Tibial nerve (tissue), 4 donors: ENCODE measurements around the gene MET. TPM values are rescaled to one million over a fixed set of nuclear protein-coding genes. Genes with fewer than 3 reads are reported as not detected.

ENCODE experiments used
- DNase-seq, 2 donors: peaks; one replicate each; pipeline ENCODE4 v3.0.0-alpha.2; 2019; ENCODE audit warnings: low spot score in 2 of 2
- H3K27ac ChIP-seq, 4 donors: fragments of 200-600 bp; sonication (generic) in 3 of 4; one replicate each; pipeline ENCODE4 v1.5.1; 2017 to 2019; ENCODE audit warnings: mild to moderate bottlenecking in 1 of 4
- H3K27me3 ChIP-seq, 2 donors: fragments of 200-600 bp; sonication (generic) in 1 of 2; one replicate each; pipeline versions ENCODE4 v1.5.1 to v1.6.0; 2017 to 2019
- H3K36me3 ChIP-seq, 3 donors: fragments of 200-600 bp; sonication (generic); one replicate each; pipeline ENCODE4 v1.5.1; 2018 to 2019
- H3K4me1 ChIP-seq, 4 donors: fragments of 200-600 bp; sonication (generic) in 3 of 4; one replicate each; pipeline ENCODE4 v1.5.1; 2017 to 2019
- H3K4me3 ChIP-seq, 4 donors: fragments of 200-600 bp; sonication (generic) in 3 of 4; one replicate each; pipeline ENCODE4 v1.5.1; 2017 to 2019; ENCODE audit warnings: mild to moderate bottlenecking in 1 of 4, moderate library complexity in 1 of 4
- H3K9me3 ChIP-seq, 4 donors: fragments of 200-600 bp; sonication (generic) in 3 of 4; one replicate each; pipeline ENCODE4 v1.5.1; 2017 to 2019
- CTCF ChIP-seq, 5 experiments: fragments of 200-600 bp in 3 of 5; fragments of 450-650 bp in 2 of 5; sonication (generic) in 3 of 5; IDR thresholded peaks; one replicate each; pipeline ENCODE4 v1.5.1; 2016 to 2019; ENCODE audit warnings: antibody characterized with exemption in 5 of 5, mild to moderate bottlenecking in 3 of 5, moderate library complexity in 2 of 5
- EP300 ChIP-seq, 2 donors: sonication (generic); formaldehyde crosslinking; IDR thresholded peaks; one replicate each; pipeline ENCODE4 v1.6.1; 2017; ENCODE audit warnings: antibody characterized with exemption in 2 of 2, mild to moderate bottlenecking in 1 of 2
- POLR2A ChIP-seq, 2 donors: fragments of 450-650 bp; IDR thresholded peaks; one replicate each; pipeline ENCODE4 v1.6.1; 2017; ENCODE audit warnings: antibody characterized with exemption in 2 of 2, mild to moderate bottlenecking in 2 of 2, moderate library complexity in 2 of 2
- WGBS, 2 donors: methylation state at CpG; one replicate each; pipeline ENCODE4 v1.1.5; 2018; 5-methylcytosine and 5-hydroxymethylcytosine counted together
- total RNA-seq, 4 donors: library from RNA; depleted of rRNA; stranded (reverse); fragments of >200 nt; gene quantifications; one replicate each; pipeline ENCODE4 v1.1.0, GENCODE V29; 2016

MET gene
- total RNA-seq, 4 donors from 2014 or later, result 22.6 to 49.8 (median 37.1) TPM

GRCh38 chr7:116734710-116735109, 62.7 kb downstream of the MET start:
- Histone ChIP-seq H3K4me3 (no peak overlapping the region), H3K4me1 (peaks cover 0 to 46% (median 11%) of the 10 kb centered on the region in 4 donors), H3K27me3 (no peaks in the 10 kb centered on the region), H3K9me3 (no peaks in the 10 kb centered on the region), H3K36me3 (no peaks in the 10 kb centered on the region), H3K27ac (peak overlapping the region in 1 of 4 donors; percentile 71)
- TF ChIP-seq POLR2A (IDR thresholded peaks at IDR 0.05) (no peak), CTCF (IDR thresholded peaks at IDR 0.05) (no peak), EP300 (IDR thresholded peaks at IDR 0.05) (no peak)
- DNase-seq, result no peak
- 60 to 66% methylated on average over 6 of the region's 6 CpGs for WGBS, 2 donors

- TF ChIP-seq EP300 (IDR thresholded peaks at IDR 0.05) (peak in 1 of 2 donors; percentile 59), CTCF (IDR thresholded peaks at IDR 0.05) (no peak)
- Histone ChIP-seq H3K36me3 (peaks cover 0 to 11% (median 0%) of the 10 kb centered on the region in 3 donors), H3K27ac (peak overlapping the region in 1 of 4 donors; percentile 23), H3K27me3 (no peaks in the 10 kb centered on the region), H3K9me3 (no peaks in the 10 kb centered on the region), H3K4me1 (peaks cover 0 to 29% (median 8%) of the 10 kb centered on the region in 4 donors), H3K4me3 (no peak overlapping the region)
- 82 to 83% methylated on average over 8 of the region's 8 CpGs for WGBS, 2 donors
- DNase-seq, result no peak
These were observed 65.1 kb downstream of the MET start for GRCh38 chr7:116736927-116737715.

GRCh38 chr7:116738378-116738777, 66.4 kb downstream of the MET start:
- peaks cover 0 to 18% (median 0%) of the 10 kb centered on the region in 3 donors for H3K36me3 ChIP-seq
- no peaks in the 10 kb centered on the region for H3K9me3 ChIP-seq
- H3K4me3 ChIP-seq, result no peak overlapping the region
- no peak for DNase-seq
- H3K27me3 ChIP-seq, result no peaks in the 10 kb centered on the region
- H3K4me1 ChIP-seq, result peaks cover 0 to 28% (median 6%) of the 10 kb centered on the region in 4 donors
- TF ChIP-seq EP300 (IDR thresholded peaks at IDR 0.05) (no peak), CTCF (IDR thresholded peaks at IDR 0.05) (no peak), POLR2A (IDR thresholded peaks at IDR 0.05) (no peak)
- no peak overlapping the region for H3K27ac ChIP-seq
- 82 to 83% methylated on average over 1 of the region's 1 CpG for WGBS, 2 donors

- Histone ChIP-seq H3K27me3 (no peaks in the 10 kb centered on the region), H3K27ac (no peak overlapping the region), H3K4me1 (peaks cover 0 to 24% (median 3%) of the 10 kb centered on the region in 4 donors), H3K9me3 (no peaks in the 10 kb centered on the region), H3K4me3 (no peak overlapping the region), H3K36me3 (peaks cover 0 to 24% (median 0%) of the 10 kb centered on the region in 3 donors)
- WGBS, 2 donors, result 94 to 96% methylated on average over 2 of the region's 2 CpGs
- TF ChIP-seq POLR2A (IDR thresholded peaks at IDR 0.05), result no peak
- no peak for TF ChIP-seq EP300 (IDR thresholded peaks at IDR 0.05)
- no peak for TF ChIP-seq CTCF (IDR thresholded peaks at IDR 0.05)
- DNase-seq, result no peak
These were observed 67.3 kb downstream of the MET start for GRCh38 chr7:116739307-116739706.

- Histone ChIP-seq H3K27me3 (no peaks in the 10 kb centered on the region), H3K4me3 (no peak overlapping the region), H3K36me3 (peaks cover 0 to 24% (median 0%) of the 10 kb centered on the region in 3 donors), H3K27ac (no peak overlapping the region), H3K4me1 (peaks cover 0 to 17% (median 0%) of the 10 kb centered on the region in 4 donors), H3K9me3 (no peaks in the 10 kb centered on the region)
- TF ChIP-seq CTCF (IDR thresholded peaks at IDR 0.05), result no peak
- TF ChIP-seq POLR2A (IDR thresholded peaks at IDR 0.05), result no peak
- no peak for TF ChIP-seq EP300 (IDR thresholded peaks at IDR 0.05)
- DNase-seq, result no peak
- 87 to 92% methylated on average over 1 of the region's 1 CpG for WGBS, 2 donors
These were observed 68.2 kb downstream of the MET start for GRCh38 chr7:116740231-116740630.
